Fibroblast of lung (primary cell): ENCODE measurements around the gene SMIM24. TPM values are rescaled to one million over a fixed set of nuclear protein-coding genes. Genes with fewer than 3 reads are reported as not detected.

Experiments
- DNase-seq, 2 donors: peaks; one replicate each; pipeline versions ENCODE4 v3.0.0 to v3.0.0-alpha.2; 2010; ENCODE audit warnings: low read depth in 2 of 2
- H2AFZ ChIP-seq: 2 replicates; pipeline ENCODE4 v1.5.1; 2012; ENCODE audit warnings: low read length, control low read depth, inconsistent platforms
- H3K27ac ChIP-seq: 2 replicates; pipeline ENCODE4 v1.5.1; 2011; ENCODE audit warnings: low read length, control low read depth; ENCODE audit not compliant: insufficient read depth
- H3K27me3 ChIP-seq: 2 replicates; pipeline ENCODE4 v1.5.1; 2011; ENCODE audit warnings: mild to moderate bottlenecking, low read length; ENCODE audit not compliant: control insufficient read depth, insufficient read depth
- H3K36me3 ChIP-seq: 2 replicates; pipeline ENCODE4 v1.5.1; 2011; ENCODE audit warnings: low read length; ENCODE audit not compliant: control insufficient read depth, insufficient read depth
- H3K4me1 ChIP-seq: 2 replicates; pipeline ENCODE4 v1.5.1; 2011; ENCODE audit warnings: low read length; ENCODE audit not compliant: control insufficient read depth, insufficient read depth; ENCODE audit errors: extremely low read depth
- H3K4me2 ChIP-seq: 2 replicates; pipeline ENCODE4 v1.5.1; 2011; ENCODE audit warnings: low read length, control low read depth; ENCODE audit not compliant: insufficient read depth; ENCODE audit errors: extremely low read depth
- H3K4me3 ChIP-seq, 4 experiments: fragments of 200-600 bp in 1 of 4; sonication (generic) in 1 of 4; replicated peaks in 1 of 4; 2 replicates each; pipeline ENCODE4 v1.5.1; 2011 to 2016; ENCODE audit warnings: low read length in 4 of 4, low read depth in 3 of 4, mild to moderate bottlenecking in 3 of 4, control low read depth in 2 of 4, inconsistent platforms in 1 of 4, mixed read lengths in 1 of 4; ENCODE audit not compliant: insufficient read depth in 1 of 4; ENCODE audit errors: control extremely low read depth in 1 of 4
- H3K79me2 ChIP-seq: 2 replicates; pipeline ENCODE4 v1.5.1; 2012; ENCODE audit warnings: mild to moderate bottlenecking, low read length, inconsistent platforms; ENCODE audit not compliant: control insufficient read depth, insufficient read depth
- H3K9ac ChIP-seq: 2 replicates; pipeline ENCODE4 v1.5.1; 2011; ENCODE audit warnings: mild to moderate bottlenecking, low read length, control low read depth; ENCODE audit not compliant: insufficient read depth
- H3K9me3 ChIP-seq: 2 replicates; pipeline ENCODE4 v1.5.1; 2012; ENCODE audit warnings: low read depth, low read length; ENCODE audit not compliant: control insufficient read depth, insufficient read depth
- H4K20me1 ChIP-seq: 2 replicates; pipeline ENCODE4 v1.5.1; 2011; ENCODE audit warnings: low read length; ENCODE audit not compliant: control insufficient read depth, insufficient read depth; ENCODE audit errors: extremely low read depth
- EZH2 ChIP-seq: IDR thresholded peaks from 2 replicates; pipeline ENCODE4 v1.5.1; 2012; ENCODE audit warnings: low read length, control low read depth, mild to moderate bottlenecking; ENCODE audit errors: missing control alignments
- polyA plus RNA-seq, 2 donors: library from polyadenylated mRNA; depleted of rRNA in 1 of 2; stranded (reverse) in 1 of 2; unstranded in 1 of 2; fragments of >200 nt; gene quantifications; 2 replicates each; pipeline ENCODE4 v1.2.1, GENCODE V29; 2011 to 2012; ENCODE audit warnings: missing spikeins in 1 of 2
- total RNA-seq: library from RNA; depleted of rRNA; stranded (reverse); fragments of >200 nt; gene quantifications from 2 replicates; pipeline ENCODE4 v1.2.1, GENCODE V29; 2014
- TF ChIP-seq, protein P1 (sequence below), 2 donors: IDR thresholded peaks in 1 of 2; conservative IDR thresholded peaks in 1 of 2; 1 replicate in 1 of 2; 2 replicates in 1 of 2; pipeline ENCODE4 v1.5.1; 2011 to 2012; ENCODE audit warnings: low read length in 2 of 2, control low read depth in 1 of 2, inconsistent platforms in 1 of 2, low read depth in 1 of 2, mild to moderate bottlenecking in 1 of 2

Gene SMIM24
- total and polyA plus RNA-seq, 2 donors (not counting 1 experiment from before 2014, with no cell fraction given), result not detected

- Histone ChIP-seq H4K20me1 (no peaks in the 10 kb centered on the region), H2AFZ (no peak overlapping the region), H3K9me3 (no peaks in the 10 kb centered on the region), H3K27ac (no peak overlapping the region), H3K4me3 (no peak overlapping the region), H3K36me3 (peaks cover 21% of the 10 kb centered on the region), H3K9ac (no peak overlapping the region), H3K4me1 (no peaks in the 10 kb centered on the region), H3K79me2 (peaks cover 3% of the 10 kb centered on the region), H3K27me3 (no peaks in the 10 kb centered on the region), H3K4me2 (no peak overlapping the region)
- no peak for DNase-seq
- TF ChIP-seq, protein P1, sequence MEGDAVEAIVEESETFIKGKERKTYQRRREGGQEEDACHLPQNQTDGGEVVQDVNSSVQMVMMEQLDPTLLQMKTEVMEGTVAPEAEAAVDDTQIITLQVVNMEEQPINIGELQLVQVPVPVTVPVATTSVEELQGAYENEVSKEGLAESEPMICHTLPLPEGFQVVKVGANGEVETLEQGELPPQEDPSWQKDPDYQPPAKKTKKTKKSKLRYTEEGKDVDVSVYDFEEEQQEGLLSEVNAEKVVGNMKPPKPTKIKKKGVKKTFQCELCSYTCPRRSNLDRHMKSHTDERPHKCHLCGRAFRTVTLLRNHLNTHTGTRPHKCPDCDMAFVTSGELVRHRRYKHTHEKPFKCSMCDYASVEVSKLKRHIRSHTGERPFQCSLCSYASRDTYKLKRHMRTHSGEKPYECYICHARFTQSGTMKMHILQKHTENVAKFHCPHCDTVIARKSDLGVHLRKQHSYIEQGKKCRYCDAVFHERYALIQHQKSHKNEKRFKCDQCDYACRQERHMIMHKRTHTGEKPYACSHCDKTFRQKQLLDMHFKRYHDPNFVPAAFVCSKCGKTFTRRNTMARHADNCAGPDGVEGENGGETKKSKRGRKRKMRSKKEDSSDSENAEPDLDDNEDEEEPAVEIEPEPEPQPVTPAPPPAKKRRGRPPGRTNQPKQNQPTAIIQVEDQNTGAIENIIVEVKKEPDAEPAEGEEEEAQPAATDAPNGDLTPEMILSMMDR (conservative IDR thresholded peaks at IDR 0.05 in 1 of 2, IDR thresholded peaks at IDR 0.05 in 1 of 2; ENCODE audit: low read depth in 1 of 2, low read length in 2 of 2), result no peak
- no peak for TF ChIP-seq EZH2
These were observed 12.6 kb upstream of the SMIM24 start for GRCh38 chr19:3492919-3493318.

DNA sequence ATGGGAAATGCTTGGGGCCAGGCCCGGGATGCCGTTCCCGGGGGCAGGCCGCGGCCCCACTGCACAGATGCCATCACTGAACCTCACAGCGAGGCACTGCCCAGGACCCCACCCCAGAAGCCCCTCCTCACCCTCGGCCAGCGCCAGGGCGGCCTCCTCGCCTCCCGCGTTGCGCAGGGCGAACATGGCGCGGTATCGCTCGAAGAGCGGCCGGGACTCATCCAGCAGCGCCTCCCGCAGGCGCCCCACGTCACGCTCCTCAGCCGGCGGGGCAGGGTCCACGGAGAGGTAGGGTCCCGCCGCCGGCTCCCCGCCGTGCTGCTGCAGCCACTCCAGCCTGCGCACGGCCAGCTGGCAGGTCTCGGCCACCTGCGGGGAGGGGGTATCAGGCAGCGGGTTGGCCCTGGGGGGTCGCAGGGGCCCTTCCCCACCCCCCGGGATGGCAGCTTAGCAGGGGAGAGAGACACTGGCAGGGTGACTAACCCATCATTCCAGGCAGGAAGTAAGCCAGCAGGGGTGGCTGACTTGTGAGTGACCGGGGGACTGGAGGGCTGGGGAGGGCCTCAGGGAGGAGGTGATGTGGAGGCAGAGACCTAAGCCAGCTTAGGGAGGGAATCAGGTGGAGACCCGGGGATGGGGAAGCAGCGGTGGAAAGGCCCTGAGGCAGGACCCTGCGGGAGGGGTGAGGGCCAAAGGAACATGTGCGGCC lies 12.0 kb upstream of the SMIM24 start:
- H3K27ac ChIP-seq, result no peak overlapping the region
- H3K4me1 ChIP-seq, result no peaks in the 10 kb centered on the region
- no peak overlapping the region for H3K4me3 ChIP-seq
- DNase-seq, result no peak
- H3K27me3 ChIP-seq, result no peaks in the 10 kb centered on the region
- H3K9ac ChIP-seq, result no peak overlapping the region
- peaks cover under 1% of the 10 kb centered on the region for H3K79me2 ChIP-seq
- H4K20me1 ChIP-seq, result no peaks in the 10 kb centered on the region
- H3K36me3 ChIP-seq, result peaks cover 17% of the 10 kb centered on the region
- no peaks in the 10 kb centered on the region for H3K9me3 ChIP-seq
- H3K4me2 ChIP-seq, result no peak overlapping the region
- TF ChIP-seq, protein P1 (conservative IDR thresholded peaks at IDR 0.05 in 1 of 2, IDR thresholded peaks at IDR 0.05 in 1 of 2; ENCODE audit: low read depth in 1 of 2, low read length in 2 of 2), result no peak
- no peak for TF ChIP-seq EZH2
- no peak overlapping the region for H2AFZ ChIP-seq

- H3K36me3 ChIP-seq, result peaks cover 16% of the 10 kb centered on the region
- H3K4me2 ChIP-seq, result no peak overlapping the region
- H3K79me2 ChIP-seq, result no peaks in the 10 kb centered on the region
- TF ChIP-seq, protein P1 (conservative IDR thresholded peaks at IDR 0.05 in 1 of 2, IDR thresholded peaks at IDR 0.05 in 1 of 2; ENCODE audit: low read depth in 1 of 2, low read length in 2 of 2), result no peak
- no peak for TF ChIP-seq EZH2
- no peaks in the 10 kb centered on the region for H3K27me3 ChIP-seq
- H3K9ac ChIP-seq, result no peak overlapping the region
- no peak overlapping the region for H3K27ac ChIP-seq
- DNase-seq, result no peak
- H2AFZ ChIP-seq, result no peak overlapping the region
- no peak overlapping the region for H3K4me3 ChIP-seq
- H3K9me3 ChIP-seq, result no peaks in the 10 kb centered on the region
- H4K20me1 ChIP-seq, result no peaks in the 10 kb centered on the region
- H3K4me1 ChIP-seq, result no peaks in the 10 kb centered on the region
These were observed 11.2 kb upstream of the SMIM24 start for GRCh38 chr19:3491396-3492119.
